Epidermal melanocyte (primary cell): Measurements from ENCODE around the gene PLVAP.

ENCODE experiments used
- DNase-seq: peaks from one replicate; pipeline ENCODE4 v3.0.0; 2011; ENCODE audit warnings: low spot score; ENCODE audit not compliant: insufficient read length

Gene PLVAP

GRCh38 chr19:17303167-17303939 is 73.8 kb downstream of the PLVAP start, which contains the start of gene ABHD8:
Gene ABHD8 (minus strand): TSS chr19:17303425. CDS start chr19:17301616, 1,809 bp downstream.
- peak; percentile 98 for DNase-seq

- no peak for DNase-seq
These were observed 74.6 kb downstream of the PLVAP start for GRCh38 chr19:17302391-17303166.
